GF-D8 (cell line): Measurements from ENCODE around the gene MRM2.

ENCODE experiments used
- DNase-seq: peaks from one replicate; lab custom pipeline; 2025; lab: John Stamatoyannopoulos, UW

MRM2 gene

DNA sequence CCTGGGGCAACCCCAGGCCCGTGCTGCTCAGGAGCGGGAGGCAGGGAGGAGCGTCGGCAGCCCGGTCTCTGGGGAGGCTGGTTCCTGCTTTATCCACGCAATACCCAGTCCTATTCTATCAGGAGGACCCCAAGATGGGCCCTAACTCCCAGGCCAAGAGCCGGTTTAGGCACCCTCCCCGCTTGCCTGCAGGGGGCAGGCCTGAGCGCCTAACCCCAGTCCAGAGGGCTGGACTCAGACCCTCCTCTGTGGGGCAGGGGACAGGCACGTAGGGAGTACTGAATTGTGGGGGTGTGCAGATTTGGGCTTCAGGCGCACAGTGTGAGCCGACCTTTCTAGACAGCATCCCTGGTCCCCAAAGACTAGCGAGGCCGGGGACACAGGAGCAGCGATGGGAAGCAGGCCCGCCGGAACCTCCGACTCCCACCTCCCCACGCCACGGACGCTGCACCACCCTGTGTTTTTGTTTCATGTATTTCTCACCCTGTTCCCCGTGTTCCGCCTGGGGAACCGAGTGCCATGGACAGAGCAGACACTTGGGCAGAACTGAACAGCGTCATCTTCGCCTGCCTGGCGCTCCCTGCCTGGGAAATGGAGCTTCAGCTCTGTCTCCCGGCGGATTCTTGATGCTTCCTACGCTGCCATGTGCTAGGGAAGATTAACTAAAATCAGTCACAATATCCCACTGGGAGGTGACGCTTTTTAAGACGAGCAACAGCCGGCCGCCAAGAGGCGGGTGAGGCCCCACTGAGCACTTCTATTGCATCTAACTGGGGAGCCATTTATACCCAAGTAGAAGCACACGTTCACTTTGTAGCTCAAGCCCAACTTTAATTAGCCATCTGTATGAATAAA is 5.4 kb upstream of the MRM2 start:
- no peak for DNase-seq

DNA sequence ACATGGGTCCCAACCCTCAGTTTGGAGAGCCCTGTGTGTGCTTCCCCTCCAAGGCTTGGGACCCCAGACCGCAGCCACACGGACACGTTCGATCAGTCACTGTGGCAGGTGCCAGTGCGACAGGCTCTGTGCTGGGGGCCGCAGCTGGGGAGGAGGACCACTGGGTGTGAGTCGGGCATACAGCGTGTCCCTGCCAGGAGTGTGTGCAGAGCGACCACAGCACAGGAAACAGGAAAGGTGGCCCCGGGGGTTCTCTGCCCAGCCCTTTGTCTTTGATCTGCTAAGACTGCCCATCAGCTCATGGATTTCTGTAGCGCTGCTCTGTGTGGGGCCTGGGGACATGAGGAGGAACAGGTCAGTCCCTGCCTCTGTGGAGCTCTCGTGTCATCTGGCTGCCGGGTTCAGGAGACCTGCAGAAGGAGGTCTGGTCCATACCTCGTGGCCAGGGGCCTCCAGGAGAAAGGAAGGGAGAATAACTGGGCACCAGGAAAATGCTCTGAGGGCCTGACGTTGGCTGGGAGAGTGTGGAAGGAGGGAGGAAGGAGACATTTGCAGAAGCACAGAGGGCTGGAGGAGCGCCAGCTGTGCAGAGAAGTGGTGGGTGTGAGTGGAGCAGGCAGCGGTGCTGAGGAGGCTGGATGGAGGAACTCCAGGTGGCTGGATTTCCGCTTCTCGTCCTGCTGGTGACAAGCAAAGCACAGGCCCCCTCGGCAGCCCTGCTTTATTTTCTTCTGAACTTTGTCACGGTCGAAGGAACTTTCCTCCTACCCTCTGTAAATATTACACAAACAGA is 4.1 kb upstream of the MRM2 start:
- DNase-seq = peak; percentile 73

DNA sequence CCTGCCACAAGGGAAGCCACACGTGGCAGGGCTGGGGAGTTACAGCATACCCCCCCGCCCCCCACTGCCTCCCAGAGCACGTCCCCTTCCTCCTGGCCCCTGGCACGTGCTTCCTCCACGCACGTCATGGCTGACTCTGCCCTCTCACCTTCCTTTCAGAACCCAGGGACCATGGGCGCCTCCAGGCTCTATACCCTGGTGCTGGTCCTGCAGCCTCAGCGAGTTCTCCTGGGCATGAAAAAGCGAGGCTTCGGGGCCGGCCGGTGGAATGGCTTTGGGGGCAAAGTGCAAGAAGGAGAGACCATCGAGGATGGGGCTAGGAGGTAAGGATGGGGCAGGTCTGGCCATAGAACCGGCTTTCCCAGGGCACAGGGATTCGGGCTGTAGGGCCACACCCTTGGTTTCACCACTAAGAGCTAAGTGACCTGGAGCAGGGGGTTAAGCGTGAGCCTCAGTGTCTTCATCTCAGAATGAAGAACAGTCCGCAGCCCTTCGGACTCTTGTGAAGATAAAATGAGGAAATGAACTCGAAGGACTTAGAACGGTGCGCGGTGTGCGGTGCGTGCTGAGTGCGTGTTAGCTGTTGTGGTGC is 2.5 kb upstream of the MRM2 start:
- DNase-seq = no peak

DNA sequence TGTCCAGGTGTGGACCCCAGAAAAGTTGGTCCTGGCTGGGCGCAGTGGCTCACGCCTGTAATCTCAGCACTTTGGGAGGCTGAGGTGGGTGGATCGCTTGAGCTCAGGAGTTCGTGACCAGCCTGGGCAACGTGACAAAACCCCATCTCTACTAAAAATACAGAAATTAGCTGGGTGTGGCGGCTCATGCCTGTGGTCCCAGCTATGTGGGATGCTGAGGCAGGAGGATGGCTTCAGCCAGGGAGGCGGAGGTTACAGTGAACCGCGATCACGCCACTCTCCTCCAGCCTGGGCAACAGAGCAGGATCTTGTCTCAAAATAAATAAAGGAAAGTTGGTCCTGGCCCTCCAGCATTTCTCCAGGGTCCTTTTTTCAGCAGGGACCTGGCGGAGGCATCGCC is 1.5 kb upstream of the MRM2 start:
- no peak for DNase-seq

DNA sequence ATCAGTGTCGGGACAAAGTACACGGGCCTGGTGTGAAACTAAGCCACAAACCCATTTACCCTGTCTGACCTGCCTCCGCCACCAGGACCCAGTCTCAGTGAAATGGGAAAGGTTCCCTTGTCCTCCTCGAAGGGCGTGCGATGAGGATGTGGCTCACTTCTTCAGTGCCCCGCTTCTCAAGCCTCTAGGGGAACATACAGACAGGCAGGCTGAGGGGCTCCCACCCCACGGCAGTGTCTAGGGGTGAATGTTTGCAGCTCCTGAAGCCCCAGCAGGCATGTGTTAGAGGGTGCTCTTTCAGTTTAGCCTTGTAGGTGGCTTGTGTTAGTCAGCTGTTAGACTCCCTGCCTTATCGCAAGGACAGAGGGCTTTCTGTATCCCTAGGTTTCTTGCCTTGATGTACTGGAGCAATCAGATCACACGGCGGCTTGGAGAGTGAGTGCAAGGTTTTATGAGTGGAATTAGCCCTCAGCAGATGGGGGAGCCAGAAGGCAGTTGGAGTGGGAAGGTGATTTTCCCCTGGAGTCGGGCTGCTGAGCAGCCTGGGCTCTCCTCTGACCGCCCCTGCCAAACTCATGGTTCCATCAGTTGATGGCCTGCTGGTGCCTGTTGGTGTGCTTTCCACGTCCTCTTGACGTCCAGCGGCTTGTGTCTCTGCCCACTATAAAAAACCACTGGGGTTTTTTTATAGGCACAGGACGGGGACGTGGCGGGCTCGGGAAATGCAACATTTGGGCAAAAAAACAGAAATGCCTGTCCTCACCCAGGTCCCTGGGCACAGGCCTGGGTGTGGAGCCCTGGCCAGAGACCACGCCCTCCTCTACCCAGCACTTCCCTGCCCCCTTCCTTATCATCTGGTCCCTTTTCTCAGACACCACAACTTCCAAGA is 780 bp upstream of the MRM2 start:
- peak; percentile 25 for DNase-seq

DNA sequence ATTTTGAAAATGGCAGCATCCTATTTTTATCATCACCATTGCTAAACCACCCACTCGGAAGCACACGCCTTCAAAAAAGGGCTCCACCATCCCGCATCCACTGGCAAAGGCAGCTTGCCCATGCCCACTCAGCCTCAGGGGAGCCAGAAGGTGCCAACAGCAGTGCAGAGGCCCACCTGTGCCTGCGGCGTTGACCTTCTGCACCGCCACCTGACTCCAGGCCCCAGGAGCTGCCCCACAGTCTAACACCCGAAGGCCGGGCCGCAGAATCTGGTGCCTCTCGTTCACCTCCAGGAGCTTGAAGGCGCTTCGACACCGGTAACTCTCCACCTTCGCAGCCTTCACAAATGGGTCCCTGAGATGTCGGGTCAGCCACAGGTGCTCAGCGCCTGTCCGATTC is 2.8 kb downstream of the MRM2 start:
- DNase-seq = no peak

DNA sequence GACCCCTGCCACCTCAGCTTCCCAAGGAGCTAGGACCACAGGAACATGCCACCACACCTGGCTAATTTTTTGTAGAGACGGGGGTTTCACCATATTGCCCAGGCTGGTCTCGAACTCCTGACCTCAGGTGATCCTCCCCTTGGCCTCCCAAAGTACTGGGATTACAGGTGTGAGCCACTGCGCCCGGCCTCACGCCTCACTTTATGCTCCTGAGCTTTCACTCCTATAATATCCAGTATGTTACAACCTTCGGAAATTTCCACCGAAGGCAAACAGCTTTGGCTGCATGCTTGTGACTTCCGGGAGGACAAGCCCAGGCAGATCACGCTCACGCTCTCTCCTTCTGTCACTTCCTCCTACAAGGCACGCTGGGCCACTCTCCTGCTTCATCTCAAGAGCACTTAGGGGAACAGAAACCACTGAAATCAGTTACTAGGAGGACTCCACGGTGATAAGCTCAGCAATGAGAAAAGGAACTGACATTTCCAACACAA is 4.8 kb downstream of the MRM2 start:
- no peak for DNase-seq

DNA sequence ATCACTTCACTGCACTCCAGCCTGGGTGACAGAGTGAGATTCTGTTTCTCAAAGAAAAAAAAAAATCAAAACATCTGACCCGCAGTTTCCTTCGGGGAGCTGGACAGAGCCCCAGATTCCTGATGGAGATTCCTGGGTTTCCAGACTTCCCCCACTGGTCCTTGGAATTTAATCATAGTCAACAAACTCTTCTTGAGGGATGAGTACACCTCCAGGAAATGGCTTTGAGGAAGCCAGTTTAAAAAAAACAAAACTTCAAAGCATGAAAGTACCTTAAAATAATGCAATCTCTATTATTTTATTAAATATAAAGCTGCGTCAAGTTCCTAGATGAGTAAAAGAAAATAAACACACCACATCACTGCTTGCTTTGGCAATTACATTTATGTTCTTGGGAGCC is 8.1 kb downstream of the MRM2 start:
- DNase-seq = no peak

DNA sequence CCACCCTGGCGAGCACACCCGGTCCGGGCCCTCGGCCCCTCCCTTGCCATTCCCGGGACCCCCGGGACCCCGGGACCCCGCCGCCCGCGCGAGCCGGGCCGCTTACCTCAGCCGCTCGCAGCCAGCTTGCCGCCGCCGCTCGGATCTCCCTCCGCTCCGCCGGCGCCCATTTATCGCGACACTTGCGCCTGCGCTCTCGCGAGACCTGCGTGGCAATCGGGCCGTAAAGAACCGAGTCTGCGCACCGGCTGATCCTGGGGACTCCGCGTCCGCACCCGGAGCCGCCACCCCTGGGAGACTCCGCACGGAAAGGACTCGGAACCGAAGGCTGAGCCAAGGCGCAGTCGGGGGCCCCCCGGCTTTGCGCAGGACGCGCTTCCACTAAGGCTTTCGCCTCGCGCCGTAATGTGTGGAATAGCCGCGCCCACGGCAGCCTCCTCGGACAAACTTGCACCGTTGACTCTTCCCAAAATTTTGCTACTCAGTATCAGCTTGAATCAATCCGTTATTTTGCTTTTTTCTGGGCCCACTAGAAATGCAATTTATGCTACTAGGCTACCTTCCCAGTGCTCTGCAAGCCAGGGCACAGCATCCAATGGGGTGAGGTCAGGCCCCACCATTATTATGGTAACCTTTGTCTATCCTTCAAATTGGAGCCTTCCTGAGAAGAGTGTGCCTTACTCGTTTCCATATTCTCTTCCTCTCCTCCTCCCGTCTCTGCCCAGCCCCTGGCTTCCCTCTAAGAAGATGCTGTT is 9.1 kb downstream of the MRM2 start, which contains the start of gene MAD1L1:
MAD1L1 (minus strand) TSS at position 180 of the 755 bp plus-strand sequence. CDS start 2,812 bp downstream, outside the sequence.
- DNase-seq = peak; percentile 62

DNA sequence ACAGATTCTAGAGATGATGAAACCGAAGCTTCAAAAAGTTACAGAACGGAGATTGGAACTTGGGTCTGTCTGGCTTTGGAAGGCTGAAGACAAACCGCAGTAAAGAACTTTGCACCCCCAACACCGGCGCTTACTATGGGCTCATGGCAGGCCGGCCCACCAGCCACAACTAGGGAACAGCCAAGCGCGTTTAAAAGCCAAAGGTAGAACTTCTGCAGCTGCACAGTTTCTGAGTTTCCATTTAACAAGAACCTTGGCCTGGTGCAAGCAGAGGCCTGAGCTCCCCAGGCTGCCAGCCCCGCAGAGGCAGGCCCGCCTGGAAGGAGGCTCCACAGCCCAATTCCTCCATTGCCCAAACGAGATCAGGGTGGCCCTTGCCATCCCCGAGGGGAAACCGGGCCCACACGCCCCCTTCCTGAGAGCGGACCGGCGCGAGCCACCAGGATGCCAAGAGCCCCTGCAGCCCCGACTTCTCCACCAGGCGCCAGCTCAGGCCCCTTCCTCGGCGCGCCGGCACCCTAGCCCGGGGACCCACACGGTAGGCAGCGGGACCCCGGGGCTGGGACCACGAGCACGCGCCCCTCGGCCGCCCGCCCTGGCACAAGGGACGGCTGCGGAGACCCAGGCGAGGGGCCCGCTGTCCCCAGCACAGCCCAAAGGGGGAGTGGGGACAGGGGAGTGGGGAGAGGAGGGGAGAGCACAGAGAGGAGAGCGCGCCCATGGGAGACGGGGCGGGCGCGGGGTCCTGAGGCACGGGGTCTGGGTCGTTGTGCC is 9.8 kb downstream of the MRM2 start:
- no peak for DNase-seq

DNA sequence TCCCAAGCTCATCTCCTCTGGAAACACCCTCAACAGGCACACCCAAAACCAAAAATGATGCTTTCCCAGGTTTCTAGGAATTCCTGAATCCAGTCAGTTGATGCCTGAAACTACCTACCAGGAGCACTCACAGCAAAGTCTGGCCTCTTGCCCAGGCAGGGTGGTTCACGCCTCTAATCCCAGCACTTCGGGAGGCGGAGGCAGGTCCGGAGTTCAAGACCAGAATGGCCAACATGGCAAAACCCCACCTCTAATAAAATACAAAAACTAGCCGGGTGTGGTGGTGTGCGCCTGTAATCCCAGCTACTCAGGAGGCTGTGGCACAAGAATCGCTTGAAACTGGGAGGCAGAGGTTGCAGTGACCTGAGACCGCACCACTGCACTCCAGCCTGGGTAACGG is 11.1 kb downstream of the MRM2 start:
- no peak for DNase-seq

DNA sequence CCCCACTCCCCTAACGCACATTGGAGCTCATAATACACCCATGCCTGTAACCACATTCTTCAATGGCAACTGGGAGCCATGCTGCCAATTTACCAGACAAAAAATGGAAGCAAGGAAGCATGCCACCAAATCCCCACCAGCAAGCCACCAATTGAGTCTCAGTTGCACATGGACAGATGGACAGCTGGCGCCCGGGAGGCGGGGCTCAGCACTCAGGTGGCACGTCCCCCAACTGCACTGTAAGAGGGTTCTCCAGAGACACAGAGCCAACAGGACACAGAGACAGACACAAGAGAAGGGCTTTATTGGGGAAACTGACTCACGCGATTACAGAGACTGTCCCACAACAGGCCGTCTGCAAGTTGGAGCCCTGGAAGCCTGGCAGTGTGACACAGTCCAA is 11.8 kb downstream of the MRM2 start:
- no peak for DNase-seq

DNA sequence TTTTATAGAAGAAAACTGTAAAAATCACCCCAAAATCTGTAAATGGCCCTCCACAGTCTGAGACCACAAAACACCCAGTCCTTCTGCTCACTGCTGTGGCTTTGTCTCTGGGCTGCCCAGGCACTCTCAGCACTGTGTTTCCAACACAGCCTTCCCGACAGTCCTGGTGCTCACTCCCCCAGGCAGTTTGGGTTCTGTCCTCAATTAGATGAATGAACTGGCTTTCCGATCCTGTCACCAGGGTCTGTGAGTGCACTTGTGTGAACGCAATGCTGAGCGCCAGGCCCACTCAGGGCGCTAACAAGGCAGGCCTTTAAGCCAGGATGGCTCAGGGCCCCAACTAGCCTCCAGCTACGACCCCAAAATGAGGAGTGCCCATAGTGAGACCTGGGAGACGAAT is 12.5 kb downstream of the MRM2 start:
- DNase-seq = no peak

DNA sequence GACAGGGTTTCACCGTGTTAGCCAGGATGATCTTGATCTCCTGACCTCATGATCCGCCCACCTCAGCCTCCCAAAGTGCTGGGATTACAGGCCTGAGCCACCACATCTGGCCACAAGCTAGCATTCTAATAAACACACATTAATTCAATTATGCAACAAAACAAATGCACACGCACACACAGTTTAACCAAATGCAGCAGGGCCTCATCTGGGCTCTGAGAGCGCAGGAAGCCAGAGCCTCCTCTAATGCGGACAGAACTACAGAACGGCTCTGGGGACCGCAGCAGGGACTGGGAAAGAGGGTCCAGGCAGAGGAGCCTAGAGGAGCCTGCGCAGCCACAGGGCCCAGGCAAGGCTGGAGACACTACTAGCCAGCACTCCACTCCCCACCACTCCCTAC is 13.1 kb downstream of the MRM2 start:
- no peak for DNase-seq

DNA sequence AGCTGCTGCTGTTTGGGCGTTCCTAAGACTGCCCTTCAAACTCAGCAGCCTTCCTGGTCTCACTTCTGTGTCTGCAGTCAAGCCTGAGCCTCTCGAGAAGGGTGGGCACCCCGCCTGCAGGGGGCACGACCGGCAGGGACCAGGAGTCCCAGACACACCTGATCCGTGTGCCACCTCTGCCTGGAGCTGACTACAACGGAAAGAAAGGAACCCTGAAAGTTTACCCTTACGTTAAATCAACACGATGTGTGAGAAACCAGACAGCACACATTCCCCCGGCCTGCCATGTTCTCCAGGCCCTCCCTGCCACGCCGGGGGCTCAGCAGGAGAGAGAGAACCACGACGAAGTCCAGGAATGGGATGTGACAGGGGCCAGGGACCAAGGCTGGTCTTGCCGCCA is 14.3 kb downstream of the MRM2 start:
- DNase-seq = no peak

DNA sequence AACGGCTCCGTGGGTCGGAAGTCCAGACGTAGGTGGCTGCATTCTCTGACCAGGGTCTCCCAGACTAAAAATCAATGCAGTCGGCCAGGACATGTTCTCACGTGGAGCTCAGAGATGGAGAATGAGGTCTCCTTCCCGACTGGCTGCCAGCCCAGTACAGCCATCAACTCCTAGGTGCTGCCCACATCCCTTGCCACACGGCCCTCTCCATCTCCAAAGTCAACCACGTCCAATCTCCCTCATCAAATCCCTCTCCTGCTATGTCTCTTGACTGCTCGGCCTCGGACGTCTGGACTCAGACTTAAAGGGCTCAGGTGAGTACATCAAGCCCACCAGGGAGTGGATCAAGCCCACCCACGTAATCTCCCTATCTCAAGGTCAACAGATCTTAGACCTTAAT is 16.2 kb downstream of the MRM2 start:
- DNase-seq = no peak

DNA sequence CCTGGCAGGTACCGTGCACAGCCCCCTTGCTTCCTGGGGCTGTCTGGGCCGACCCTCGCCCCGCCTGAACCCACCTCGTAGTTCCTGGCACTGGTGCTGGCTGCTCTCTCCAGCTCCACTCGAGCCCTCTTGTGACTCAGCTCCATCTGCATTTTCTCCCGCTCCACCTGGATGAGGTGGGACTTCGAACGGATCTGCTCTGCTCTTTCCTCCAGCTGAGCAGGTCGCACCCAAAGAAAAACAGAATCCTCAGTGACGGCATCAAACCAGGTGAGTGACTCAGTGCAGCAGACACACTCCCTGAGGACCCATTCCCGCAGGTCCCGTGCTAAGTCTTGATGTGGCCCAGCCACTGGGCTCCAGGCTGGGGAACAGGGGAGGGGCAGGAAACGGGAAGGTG is 16.7 kb downstream of the MRM2 start:
- no peak for DNase-seq

DNA sequence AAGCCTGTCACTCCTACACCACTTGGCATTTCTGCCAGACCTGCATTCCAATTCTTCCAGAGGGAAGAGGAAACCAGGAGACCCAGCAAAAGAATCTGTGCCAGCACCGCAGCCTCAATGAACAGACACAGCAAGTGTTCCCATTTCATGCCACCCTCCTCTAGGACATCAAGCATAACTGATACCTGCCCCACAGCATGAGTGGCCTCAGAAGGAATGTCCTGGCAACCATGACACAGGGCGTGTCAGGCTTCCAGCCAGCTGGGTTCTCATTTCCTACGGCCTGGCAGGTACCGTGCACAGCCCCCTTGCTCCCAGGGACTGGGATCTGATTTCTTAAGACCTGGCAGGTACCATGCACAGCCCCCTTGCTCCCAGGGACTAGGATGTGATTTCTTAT is 17.1 kb downstream of the MRM2 start:
- no peak for DNase-seq

DNA sequence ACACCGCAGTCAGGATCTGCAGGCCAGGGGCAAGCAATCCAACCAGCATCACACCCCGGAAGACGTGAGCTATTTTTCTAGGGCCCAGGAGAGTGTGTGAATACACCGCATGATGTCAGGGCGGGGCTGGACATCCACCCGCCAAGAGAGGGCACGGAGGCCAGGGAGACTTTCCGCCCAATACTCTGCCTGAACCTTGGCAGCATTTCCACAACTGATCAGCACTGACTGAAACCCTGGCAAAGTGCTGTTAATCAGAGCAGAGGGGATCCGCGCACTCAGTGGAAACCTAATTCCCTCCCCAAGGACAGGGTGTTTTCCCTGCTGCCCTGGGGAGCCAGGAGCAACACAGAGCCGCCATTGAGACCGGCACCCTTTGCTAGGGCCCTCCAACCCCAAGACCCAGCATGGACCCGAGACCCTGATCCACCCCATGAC is 17.5 kb downstream of the MRM2 start:
- no peak for DNase-seq

DNA sequence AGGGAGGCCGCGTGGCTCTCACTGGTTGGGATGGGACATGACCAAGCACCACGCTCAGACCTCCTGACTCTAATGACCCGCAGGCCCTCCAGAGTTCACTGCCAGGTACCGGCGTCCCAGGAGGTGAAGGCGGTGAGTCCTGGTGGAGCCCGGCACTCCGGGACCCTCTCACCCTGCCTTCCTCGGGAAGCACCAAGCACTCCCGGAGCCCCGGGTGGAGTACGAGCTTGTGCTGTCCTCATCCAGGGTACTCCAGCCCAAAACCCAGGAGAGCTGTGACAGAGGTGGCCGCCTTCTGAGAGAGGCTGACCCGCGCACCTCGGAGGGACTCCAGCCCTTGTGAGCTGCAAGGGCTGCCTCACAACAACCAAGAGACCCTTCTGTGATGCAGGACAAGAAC is 18.7 kb downstream of the MRM2 start:
- DNase-seq = no peak
